Mesenchymal stem cell (in vitro differentiated cells and primary cell): ENCODE data around the gene KRT73.

Source experiments
- DNase-seq: peaks from one replicate; pipeline ENCODE4 v3.0.0-alpha.2; 2013
- H2AFZ ChIP-seq: one replicate; pipeline ENCODE4 v1.6.1; 2013; ENCODE audit warnings: low read depth, mild to moderate bottlenecking, control low read depth, inconsistent platforms, low read length, moderate library complexity
- H2AK5ac ChIP-seq: 2 replicates; pipeline ENCODE4 v1.6.1; 2013; ENCODE audit warnings: low read length, moderate library complexity, mild to moderate bottlenecking, inconsistent platforms; ENCODE audit not compliant: severe bottlenecking
- H2BK120ac ChIP-seq: one replicate; pipeline ENCODE4 v1.6.1; 2013; ENCODE audit warnings: low read depth, mild to moderate bottlenecking, inconsistent platforms, low read length, moderate library complexity
- H2BK12ac ChIP-seq, 2 experiments: one replicate each; pipeline ENCODE4 v1.6.1; 2013; ENCODE audit warnings: inconsistent platforms in 2 of 2, low read length in 2 of 2, mild to moderate bottlenecking in 2 of 2, moderate library complexity in 2 of 2, control low read depth in 1 of 2
- H2BK15ac ChIP-seq: one replicate; pipeline ENCODE4 v1.6.1; 2013; ENCODE audit warnings: mild to moderate bottlenecking, low read depth, inconsistent platforms; ENCODE audit not compliant: poor library complexity, severe bottlenecking
- H2BK5ac ChIP-seq: 2 replicates; pipeline ENCODE4 v1.6.1; 2013; ENCODE audit warnings: low read depth, mild to moderate bottlenecking, low read length, control low read depth, inconsistent platforms; ENCODE audit not compliant: poor library complexity, severe bottlenecking
- H3K14ac ChIP-seq, 2 experiments: one replicate each; pipeline ENCODE4 v1.6.1; 2013; ENCODE audit warnings: inconsistent platforms in 2 of 2, low read length in 2 of 2, control low read depth in 1 of 2, mild to moderate bottlenecking in 1 of 2, moderate library complexity in 1 of 2
- H3K18ac ChIP-seq, 2 experiments: one replicate each; pipeline ENCODE4 v1.6.1; 2013; ENCODE audit warnings: inconsistent platforms in 2 of 2, low read length in 2 of 2, control low read depth in 1 of 2, low read depth in 1 of 2, mild to moderate bottlenecking in 1 of 2
- H3K23ac ChIP-seq, 2 experiments: one replicate each; pipeline ENCODE4 v1.6.1; 2013; ENCODE audit warnings: inconsistent platforms in 2 of 2, low read length in 2 of 2, mild to moderate bottlenecking in 2 of 2, moderate library complexity in 2 of 2, control low read depth in 1 of 2
- H3K27ac ChIP-seq: 2 replicates; pipeline ENCODE4 v1.5.1; 2013; ENCODE audit warnings: mild to moderate bottlenecking, moderate library complexity, low read length, control low read depth, inconsistent platforms; ENCODE audit not compliant: poor library complexity, severe bottlenecking
- H3K27me3 ChIP-seq, 2 experiments: 2 replicates each; pipeline versions ENCODE4 v1.6.1 to v1.7.0; 2013; ENCODE audit warnings: low read length in 2 of 2, mild to moderate bottlenecking in 2 of 2, moderate library complexity in 2 of 2, control low read depth in 1 of 2, inconsistent platforms in 1 of 2; ENCODE audit not compliant: control insufficient read depth in 1 of 2, insufficient read depth in 1 of 2
- H3K36me3 ChIP-seq, 2 experiments: 2 replicates each; pipeline versions ENCODE4 v1.6.1 to v1.7.0; 2013; ENCODE audit warnings: low read length in 2 of 2, control low read depth in 1 of 2, inconsistent platforms in 1 of 2, low read depth in 1 of 2, mild to moderate bottlenecking in 1 of 2; ENCODE audit not compliant: insufficient read depth in 2 of 2, control insufficient read depth in 1 of 2
- H3K4ac ChIP-seq, 2 experiments: one replicate each; pipeline ENCODE4 v1.6.1; 2013; ENCODE audit warnings: inconsistent platforms in 2 of 2, low read length in 2 of 2, mild to moderate bottlenecking in 2 of 2, moderate library complexity in 2 of 2, control low read depth in 1 of 2, low read depth in 1 of 2
- H3K4me1 ChIP-seq: 2 replicates; pipeline ENCODE4 v1.6.1; 2013; ENCODE audit warnings: low read depth, low read length, control low read depth; ENCODE audit not compliant: control insufficient read depth, insufficient read depth
- H3K4me2 ChIP-seq: 2 replicates; pipeline ENCODE4 v1.6.1; 2013; ENCODE audit warnings: low read length, mild to moderate bottlenecking, inconsistent platforms; ENCODE audit not compliant: poor library complexity, severe bottlenecking
- H3K4me3 ChIP-seq, 2 experiments: 2 replicates each; pipeline versions ENCODE4 v1.5.1 to v1.7.0; 2013; ENCODE audit warnings: low read length in 2 of 2, mild to moderate bottlenecking in 2 of 2, control low read depth in 1 of 2, low read depth in 1 of 2; ENCODE audit not compliant: insufficient read depth in 1 of 2
- H3K79me1 ChIP-seq: replicated peaks from 2 replicates; pipeline ENCODE4 v1.6.1; 2013; ENCODE audit warnings: mild to moderate bottlenecking, control low read depth, low read length, inconsistent platforms; ENCODE audit not compliant: poor library complexity, severe bottlenecking
- H3K9ac ChIP-seq: 2 replicates; pipeline ENCODE4 v1.7.0; 2013; ENCODE audit warnings: mild to moderate bottlenecking, low read length, moderate library complexity
- H3K9me3 ChIP-seq: 2 replicates; pipeline ENCODE4 v1.7.0; 2013; ENCODE audit warnings: mild to moderate bottlenecking, low read length; ENCODE audit not compliant: control insufficient read depth
- H4K8ac ChIP-seq: one replicate; pipeline ENCODE4 v1.6.1; 2013; ENCODE audit warnings: inconsistent platforms, mild to moderate bottlenecking, low read length, moderate library complexity
- H4K91ac ChIP-seq: one replicate; pipeline ENCODE4 v1.6.1; 2013; ENCODE audit warnings: mild to moderate bottlenecking, low read length, inconsistent platforms
- WGBS: methylation state at CpG from one replicate; pipeline ENCODE4 v1.1.7; 2013; ENCODE audit warnings: mixed read lengths; 5-methylcytosine and 5-hydroxymethylcytosine counted together

Gene KRT73

GRCh38 chr12:52601671-52602070 lies 16.7 kb downstream of the KRT73 start:
- Histone ChIP-seq H2AFZ (no peak overlapping the region), H2BK12ac (no peak overlapping the region), H3K4me3 (no peak overlapping the region), H3K9ac (no peak overlapping the region), H3K4me2 (no peak overlapping the region), H3K14ac (no peak overlapping the region), H3K27me3 (peaks cover 24 to 70% of the 10 kb centered on the region in 2 experiments), H3K18ac (no peak overlapping the region), H2BK120ac (no peak overlapping the region), H2BK5ac (no peak overlapping the region), H3K23ac (no peak overlapping the region), H4K91ac (no peak overlapping the region), H2AK5ac (no peak overlapping the region), H2BK15ac (no peak overlapping the region), H4K8ac (no peak overlapping the region), H3K36me3 (no peaks in the 10 kb centered on the region), H3K79me1 (no peaks in the 10 kb centered on the region), H3K9me3 (no peaks in the 10 kb centered on the region), H3K4me1 (no peaks in the 10 kb centered on the region), H3K4ac (no peak overlapping the region), H3K27ac (no peak overlapping the region)
- 86% methylated on average over 2 of the region's 4 CpGs for WGBS
- DNase-seq = no peak

- H2AFZ ChIP-seq = no peak within 1 kb of the TSS
- no peak within 1 kb of the TSS for H3K27ac ChIP-seq
- no peak within 1 kb of the TSS for H2BK120ac ChIP-seq
- no peak within 1 kb of the TSS for H3K14ac ChIP-seq
- no peaks in the 10 kb centered on the region for H3K36me3 ChIP-seq
- H2BK15ac ChIP-seq = peak within 1 kb of the TSS; percentile 12
- H3K79me1 ChIP-seq = no peaks in the 10 kb centered on the region
- no peak within 1 kb of the TSS for H3K4me2 ChIP-seq
- H4K91ac ChIP-seq = no peak within 1 kb of the TSS
- no peak within 1 kb of the TSS for H4K8ac ChIP-seq
- H3K4me3 ChIP-seq = no peak within 1 kb of the TSS
- H3K4ac ChIP-seq = no peak within 1 kb of the TSS
- 89% methylated on average over 48 of the region's 48 CpGs for WGBS
- no peak within 1 kb of the TSS for H2BK12ac ChIP-seq
- no peak within 1 kb of the TSS for H3K23ac ChIP-seq
- no peaks in the 10 kb centered on the region for H3K4me1 ChIP-seq
- no peak for DNase-seq
- no peak within 1 kb of the TSS for H2BK5ac ChIP-seq
- no peak within 1 kb of the TSS for H3K9ac ChIP-seq
- peaks cover 24 to 68% of the 10 kb centered on the region in 2 experiments for H3K27me3 ChIP-seq
- H3K18ac ChIP-seq = no peak within 1 kb of the TSS
- H2AK5ac ChIP-seq = no peak within 1 kb of the TSS
- H3K9me3 ChIP-seq = no peaks in the 10 kb centered on the region
These were observed 17.3 kb downstream of the KRT73 start, which contains the start of gene KRT72 for GRCh38 chr12:52600941-52601481. Gene KRT72, minus strand, starts transcription at chr12:52601463. Its CDS starts 11 bp downstream, at chr12:52601452.

- H2BK15ac ChIP-seq = no peak overlapping the region
- H4K91ac ChIP-seq = no peak overlapping the region
- no peak overlapping the region for H3K4ac ChIP-seq
- H3K9ac ChIP-seq = no peak overlapping the region
- H3K36me3 ChIP-seq = no peaks in the 10 kb centered on the region
- H3K14ac ChIP-seq = no peak overlapping the region
- no peak overlapping the region for H3K4me3 ChIP-seq
- no peak overlapping the region for H3K4me2 ChIP-seq
- H3K27ac ChIP-seq = no peak overlapping the region
- WGBS = 86% methylated on average over 12 of the region's 12 CpGs
- no peak overlapping the region for H2AK5ac ChIP-seq
- H2BK5ac ChIP-seq = no peak overlapping the region
- H3K4me1 ChIP-seq = no peaks in the 10 kb centered on the region
- no peaks in the 10 kb centered on the region for H3K9me3 ChIP-seq
- no peak overlapping the region for H2BK120ac ChIP-seq
- no peaks in the 10 kb centered on the region for H3K79me1 ChIP-seq
- H3K27me3 ChIP-seq = peaks cover 24 to 62% of the 10 kb centered on the region in 2 experiments
- no peak overlapping the region for H4K8ac ChIP-seq
- no peak overlapping the region for H3K18ac ChIP-seq
- H2BK12ac ChIP-seq = no peak overlapping the region
- DNase-seq = no peak
- H2AFZ ChIP-seq = no peak overlapping the region
- no peak overlapping the region for H3K23ac ChIP-seq
These were observed 17.9 kb downstream of the KRT73 start for GRCh38 chr12:52600475-52600874.

- Histone ChIP-seq H3K9ac (no peak overlapping the region), H4K91ac (no peak overlapping the region), H4K8ac (no peak overlapping the region), H3K14ac (no peak overlapping the region), H2BK120ac (no peak overlapping the region), H3K4me3 (no peak overlapping the region), H3K79me1 (no peaks in the 10 kb centered on the region), H3K4ac (no peak overlapping the region), H2AFZ (no peak overlapping the region), H3K4me1 (no peaks in the 10 kb centered on the region), H2BK5ac (no peak overlapping the region), H3K4me2 (no peak overlapping the region), H3K23ac (no peak overlapping the region), H3K27me3 (peaks cover 23 to 60% of the 10 kb centered on the region in 2 experiments), H2BK15ac (no peak overlapping the region), H3K36me3 (no peaks in the 10 kb centered on the region), H3K27ac (no peak overlapping the region), H3K9me3 (no peaks in the 10 kb centered on the region), H2AK5ac (no peak overlapping the region), H2BK12ac (no peak overlapping the region), H3K18ac (no peak overlapping the region)
- WGBS = 18% methylated on average over 2 of the region's 2 CpGs
- DNase-seq = no peak
These were observed 18.3 kb downstream of the KRT73 start for GRCh38 chr12:52600071-52600470.
